Cardiac fibroblast (primary cell): ENCODE measurements around the gene TEDC2.
A peak's percentile ranks its signal among the peaks of the same experiment; 100 is the strongest.
"Not testable (repeated sequence)": the region's sequence is repeated elsewhere in the genome, so short reads cannot be mapped to it uniquely, and the experiment has no call there.

Experiments used
- DNase-seq, 2 donors: peaks; one replicate each; pipeline versions ENCODE4 v3.0.0 to v3.0.0-alpha.2; 2010; ENCODE audit warnings: low read depth in 2 of 2
- H3K4me3 ChIP-seq, 2 donors: replicated peaks in 1 of 2; 1 replicate in 1 of 2; 2 replicates in 1 of 2; pipeline ENCODE4 v1.5.1; 2011; ENCODE audit warnings: low read depth in 2 of 2, low read length in 2 of 2, mild to moderate bottlenecking in 2 of 2, moderate library complexity in 1 of 2
- CTCF ChIP-seq: IDR thresholded peaks from one replicate; pipeline ENCODE4 v1.5.1; 2011; ENCODE audit warnings: low read depth, mild to moderate bottlenecking, low read length, inconsistent platforms

TEDC2 gene

GRCh38 chr16:2429034-2429770 lies 30.7 kb upstream of the TEDC2 start, which contains the start of gene CCNF:
Gene CCNF (plus strand): TSS chr16:2429447. CDS start chr16:2429482, 35 bp downstream.
- peak within 1 kb of the TSS; percentile 66 to 75 for H3K4me3 ChIP-seq
- peak; percentile 94 to 97 for DNase-seq
- TF ChIP-seq CTCF, result no peak

- no peak for TF ChIP-seq CTCF
- DNase-seq, result peak; percentile 26 to 40
Measured at GRCh38 chr16:2429771-2430663, 29.9 kb upstream of the TEDC2 start.

GRCh38 chr16:2432286-2432685 lies 27.6 kb upstream of the TEDC2 start:
- no peak overlapping the region for H3K4me3 ChIP-seq
- no peak for DNase-seq
- TF ChIP-seq CTCF, result no peak

More at GRCh38 chr16:2429771-2430663, 29.9 kb upstream of the TEDC2 start:
- peak overlapping the region; percentile 57 to 74 for H3K4me3 ChIP-seq

GRCh38 chr16:2432801-2433505 lies 27.0 kb upstream of the TEDC2 start:
- no peak for TF ChIP-seq CTCF
- DNase-seq, result no peak
- H3K4me3 ChIP-seq, result no peak overlapping the region

GRCh38 chr16:2435236-2435635 lies 24.7 kb upstream of the TEDC2 start:
- DNase-seq, H3K4me3 ChIP-seq: not testable (repeated sequence)

- TF ChIP-seq CTCF, result no peak
- no peak for DNase-seq
- H3K4me3 ChIP-seq, result no peak overlapping the region
Measured at GRCh38 chr16:2436110-2436509, 23.8 kb upstream of the TEDC2 start.
